Caco-2 (cell line): Measurements from ENCODE around the gene TWNK. TPM values are rescaled to one million over a fixed set of nuclear protein-coding genes. Genes with fewer than 3 reads are reported as not detected.

ENCODE experiments used
- BruUV-seq: library from RNA; stranded (reverse); fragments of 400-500 nt; replicated peaks from 2 replicates; lab custom pipeline; 2021; lab: Mats Ljungman, UMichigan
- CTCF ChIA-PET: fragments of 300-600 bp; sonication (Branson Sonifier 250); formaldehyde crosslinking; loops from one replicate; lab custom pipeline; 2022; ENCODE audit warnings: antibody characterized with exemption; lab: Charles Lee
- POLR2A ChIA-PET: fragments of 300-600 bp; sonication (Branson Sonifier 250); formaldehyde crosslinking; loops from one replicate; lab custom pipeline; 2022; ENCODE audit warnings: antibody characterized with exemption; lab: Charles Lee
- DNase-seq, 2 experiments: peaks; one replicate each; pipeline versions ENCODE4 v3.0.0 to v3.0.0-alpha.2; 2020 to 2022
- H3K27me3 ChIP-seq: replicated peaks from 2 replicates; pipeline ENCODE4 v1.6.0; 2011; ENCODE audit warnings: low read length; ENCODE audit not compliant: control insufficient read depth, insufficient read depth
- H3K36me3 ChIP-seq: 2 replicates; pipeline ENCODE4 v1.5.1; 2011; ENCODE audit warnings: low read length; ENCODE audit not compliant: control insufficient read depth, insufficient read depth
- H3K4me1 ChIP-seq: fragments of 250-450 bp; sonication (Bioruptor Pico); 2 replicates; pipeline ENCODE4 v1.5.1; 2020; ENCODE audit warnings: mild to moderate bottlenecking
- H3K4me3 ChIP-seq: 2 replicates; pipeline ENCODE4 v1.5.1; 2011; ENCODE audit warnings: low read depth, mild to moderate bottlenecking, control low read depth, low read length
- H3K9me3 ChIP-seq: fragments of 250-450 bp; sonication (Bioruptor Pico); 2 replicates; pipeline ENCODE4 v1.5.1; 2020; ENCODE audit warnings: mild to moderate bottlenecking, moderate library complexity
- H3K27ac Mint-ChIP-seq: one replicate; pipeline ENCODE4 v1.8.0; 2022; ENCODE audit warnings: mixed read lengths; ENCODE audit not compliant: unreplicated experiment
- H3K27me3 Mint-ChIP-seq: one replicate; pipeline ENCODE4 v1.8.0; 2022; ENCODE audit warnings: mixed read lengths; ENCODE audit not compliant: insufficient read depth, unreplicated experiment
- H3K36me3 Mint-ChIP-seq: one replicate; pipeline ENCODE4 v1.8.0; 2022; ENCODE audit warnings: mild to moderate bottlenecking, mixed read lengths; ENCODE audit not compliant: insufficient read depth, unreplicated experiment
- H3K4me1 Mint-ChIP-seq: one replicate; pipeline ENCODE4 v1.8.0; 2022; ENCODE audit warnings: low read depth, mixed read lengths; ENCODE audit not compliant: unreplicated experiment
- H3K4me3 Mint-ChIP-seq: one replicate; pipeline ENCODE4 v1.8.0; 2022; ENCODE audit warnings: mild to moderate bottlenecking, moderate library complexity, mixed read lengths; ENCODE audit not compliant: unreplicated experiment
- H3K9me3 Mint-ChIP-seq: one replicate; pipeline ENCODE4 v1.8.0; 2022; ENCODE audit warnings: mixed read lengths; ENCODE audit not compliant: unreplicated experiment
- CTCF ChIP-seq, 2 experiments: fragments of 200-600 bp in 1 of 2; IDR thresholded peaks; 1 replicate in 1 of 2; 2 replicates in 1 of 2; pipeline versions ENCODE4 v1.5.1 to v1.8.0; 2011 to 2022; ENCODE audit warnings: antibody characterized with exemption in 1 of 2, control low read depth in 1 of 2, inconsistent platforms in 1 of 2, low read depth in 1 of 2, low read length in 1 of 2, mild to moderate bottlenecking in 1 of 2, moderate library complexity in 1 of 2; ENCODE audit not compliant: insufficient read depth in 1 of 2, severe bottlenecking in 1 of 2, unreplicated experiment in 1 of 2
- intact Hi-C: fragments of 100-400 bp; cut with micrococcal nuclease; formaldehyde crosslinking; loops from one replicate; pipeline ENCODE4 v1.10.0; 2022; ENCODE audit not compliant: unreplicated experiment
- total RNA-seq: library from RNA; stranded (reverse); gene quantifications from 2 replicates; pipeline ENCODE4 v1.2.3, GENCODE V29; 2022

The TWNK gene
- total RNA-seq, 1 experiment from 2014 or later: 29.8 TPM

GRCh38 chr10:100965820-100966219 lies 21.5 kb upstream of the TWNK start:
- DNase-seq: no peak
- H3K9me3 ChIP-seq: no peaks in the 10 kb centered on the region
- peaks cover 25% of the 10 kb centered on the region for H3K4me1 Mint-ChIP-seq
- H3K27ac Mint-ChIP-seq: no peak overlapping the region
- H3K4me3 ChIP-seq: no peak overlapping the region
- peaks cover 12% of the 10 kb centered on the region for H3K36me3 Mint-ChIP-seq
- intact Hi-C loops: no loop called here
- H3K4me3 Mint-ChIP-seq: no peak overlapping the region
- BruUV-seq: no TSS peak
- TF ChIP-seq CTCF (IDR thresholded peaks at IDR 0.05; ENCODE audit: insufficient read depth in 1 of 2, low read depth in 1 of 2, low read length in 1 of 2, severe bottlenecking in 1 of 2, unreplicated experiment in 1 of 2): no peak
- H3K4me1 ChIP-seq: peaks cover 11% of the 10 kb centered on the region
- H3K36me3 ChIP-seq: peaks cover 1% of the 10 kb centered on the region
- no peaks in the 10 kb centered on the region for H3K27me3 Mint-ChIP-seq
- CTCF ChIA-PET: interaction anchor here (1.5 kb wide), 1 partner anchor 46 kb away, joined by 7 read pairs; no protein-coding TSS in a partner anchor
- POLR2A ChIA-PET: no interaction called here
- no peaks in the 10 kb centered on the region for H3K9me3 Mint-ChIP-seq
- H3K27me3 ChIP-seq: no peaks in the 10 kb centered on the region

- Histone ChIP-seq H3K36me3 (peaks cover 1% of the 10 kb centered on the region), H3K4me1 (peaks cover 22% of the 10 kb centered on the region), H3K4me3 (no peak overlapping the region), H3K27me3 (no peaks in the 10 kb centered on the region), H3K9me3 (no peaks in the 10 kb centered on the region)
- no peak overlapping the region for H3K27ac Mint-ChIP-seq
- intact Hi-C loops: no loop called here
- no TSS peak for BruUV-seq
- no peak for TF ChIP-seq CTCF (IDR thresholded peaks at IDR 0.05; ENCODE audit: insufficient read depth in 1 of 2, low read depth in 1 of 2, low read length in 1 of 2, severe bottlenecking in 1 of 2, unreplicated experiment in 1 of 2)
- peaks cover 21% of the 10 kb centered on the region for H3K36me3 Mint-ChIP-seq
- CTCF ChIA-PET: interaction anchor here (0.6 to 1.5 kb wide), 4 partner anchors 44 to 223 kb away, joined by 3 to 8 read pairs (median 6); no protein-coding TSS in a partner anchor
- no peak overlapping the region for H3K4me3 Mint-ChIP-seq
- H3K27me3 Mint-ChIP-seq: no peaks in the 10 kb centered on the region
- POLR2A ChIA-PET: interaction anchor here (0.6 kb wide), 1 partner anchor 10 kb away, joined by 4 read pairs; no protein-coding TSS in a partner anchor
- peaks cover 36% of the 10 kb centered on the region for H3K4me1 Mint-ChIP-seq
- no peak for DNase-seq
- H3K9me3 Mint-ChIP-seq: no peaks in the 10 kb centered on the region
Measured at GRCh38 chr10:100966887-100967286, 20.5 kb upstream of the TWNK start.

DNA sequence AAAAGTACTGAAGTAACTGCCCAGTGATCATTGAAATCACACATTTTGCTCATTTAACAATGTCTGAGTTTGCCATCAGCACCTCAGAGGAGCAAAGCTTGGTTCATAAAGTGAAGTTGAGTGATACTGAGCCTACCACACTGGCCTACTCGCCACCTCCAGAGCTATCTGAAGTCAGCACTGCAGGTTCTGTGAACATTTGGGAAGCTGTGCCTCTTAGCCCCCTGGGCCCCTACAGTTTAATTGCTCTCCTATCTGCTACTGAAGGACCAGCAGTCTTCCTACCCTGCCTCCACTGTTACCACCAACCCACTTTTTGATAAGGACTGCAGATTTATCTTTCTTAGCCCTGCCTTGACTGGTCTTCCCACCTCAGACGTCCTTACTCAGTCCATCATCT lies 20.0 kb upstream of the TWNK start:
- Mint-ChIP-seq H3K4me1 (peaks cover 40% of the 10 kb centered on the region), H3K36me3 (peaks cover 22% of the 10 kb centered on the region), H3K27me3 (no peaks in the 10 kb centered on the region), H3K27ac (no peak overlapping the region), H3K4me3 (no peak overlapping the region), H3K9me3 (no peaks in the 10 kb centered on the region)
- Histone ChIP-seq H3K36me3 (peaks cover 1% of the 10 kb centered on the region), H3K27me3 (no peaks in the 10 kb centered on the region), H3K4me3 (no peak overlapping the region), H3K9me3 (no peaks in the 10 kb centered on the region), H3K4me1 (peaks cover 26% of the 10 kb centered on the region)
- BruUV-seq: no TSS peak
- intact Hi-C loops: no loop called here
- TF ChIP-seq CTCF (IDR thresholded peaks at IDR 0.05; ENCODE audit: insufficient read depth in 1 of 2, low read depth in 1 of 2, low read length in 1 of 2, severe bottlenecking in 1 of 2, unreplicated experiment in 1 of 2): no peak
- ChIA-PET CTCF (interaction anchor here (0.6 to 1.2 kb wide), 3 partner anchors 44 to 223 kb away, joined by 3 to 8 read pairs (median 4); no protein-coding TSS in a partner anchor), POLR2A (interaction anchor here (0.6 kb wide), 1 partner anchor 10 kb away, joined by 4 read pairs; no protein-coding TSS in a partner anchor)
- no peak for DNase-seq
